ENCODE data around the gene TRPM1. TPM values are rescaled to one million over a fixed set of nuclear protein-coding genes. Genes with fewer than 3 reads are reported as not detected.

TRPM1 gene
- total RNA-seq, 3 donors from 2014 or later = not detected

GRCh38 chr15:31017311-31017710 lies 84.2 kb downstream of the TRPM1 start:
- peaks cover 3% of the 10 kb centered on the region for H3K27me3 Mint-ChIP-seq (ENCODE audit: low read depth)
- peaks cover 4% of the 10 kb centered on the region for H3K36me3 Mint-ChIP-seq (ENCODE audit: insufficient read depth)
- H3K4me1 Mint-ChIP-seq (ENCODE audit: low read depth) = peaks cover 17% of the 10 kb centered on the region

GRCh38 chr15:31016446-31016915 lies 85.0 kb downstream of the TRPM1 start:
- peaks cover 5% of the 10 kb centered on the region for H3K36me3 Mint-ChIP-seq (ENCODE audit: insufficient read depth)
- peaks cover 17% of the 10 kb centered on the region for H3K4me1 Mint-ChIP-seq (ENCODE audit: low read depth)
- ATAC-seq (no peak), DNase-seq (no peak)
- H3K9me3 Mint-ChIP-seq = peaks cover 11% of the 10 kb centered on the region
- no peak overlapping the region for H3K4me3 Mint-ChIP-seq
- H3K27me3 Mint-ChIP-seq (ENCODE audit: low read depth) = peaks cover 3% of the 10 kb centered on the region

More at GRCh38 chr15:31017311-31017710, 84.2 kb downstream of the TRPM1 start:
- H3K9me3 Mint-ChIP-seq = peaks cover 5% of the 10 kb centered on the region
- ATAC-seq = no peak
- H3K4me3 Mint-ChIP-seq = no peak overlapping the region
- DNase-seq = no peak

- no peak overlapping the region for H3K4me3 Mint-ChIP-seq
- peaks cover 3% of the 10 kb centered on the region for H3K27me3 Mint-ChIP-seq (ENCODE audit: low read depth)
- peaks cover 11% of the 10 kb centered on the region for H3K9me3 Mint-ChIP-seq
- no peak for ATAC-seq
- peaks cover 17% of the 10 kb centered on the region for H3K4me1 Mint-ChIP-seq (ENCODE audit: low read depth)
- no peak for DNase-seq
- H3K36me3 Mint-ChIP-seq (ENCODE audit: insufficient read depth) = peaks cover 5% of the 10 kb centered on the region
Observed at GRCh38 chr15:31014608-31014925, 87.0 kb downstream of the TRPM1 start.

- H3K36me3 Mint-ChIP-seq (ENCODE audit: insufficient read depth) = peaks cover 5% of the 10 kb centered on the region
- peak in 1 of 2 donors; percentile 43 for ATAC-seq
- H3K4me1 Mint-ChIP-seq (ENCODE audit: low read depth) = peaks cover 17% of the 10 kb centered on the region
- no peak for DNase-seq
- peaks cover 3% of the 10 kb centered on the region for H3K27me3 Mint-ChIP-seq (ENCODE audit: low read depth)
- H3K4me3 Mint-ChIP-seq = no peak overlapping the region
- H3K9me3 Mint-ChIP-seq = peaks cover 11% of the 10 kb centered on the region
Observed at GRCh38 chr15:31013863-31014607, 87.5 kb downstream of the TRPM1 start.

- no peak for DNase-seq
- Mint-ChIP-seq H3K9me3 (peaks cover 11% of the 10 kb centered on the region), H3K4me1 (ENCODE audit: low read depth) (peaks cover 17% of the 10 kb centered on the region), H3K4me3 (no peak overlapping the region), H3K27me3 (ENCODE audit: low read depth) (peaks cover 2% of the 10 kb centered on the region), H3K36me3 (ENCODE audit: insufficient read depth) (peaks cover 5% of the 10 kb centered on the region)
- no peak for ATAC-seq
Observed at GRCh38 chr15:31012455-31012854, 89.1 kb downstream of the TRPM1 start.

GRCh38 chr15:31010036-31010435 lies 91.5 kb downstream of the TRPM1 start:
- H3K9me3 Mint-ChIP-seq = peaks cover 11% of the 10 kb centered on the region
- H3K4me1 Mint-ChIP-seq (ENCODE audit: low read depth) = peaks cover 21% of the 10 kb centered on the region

GRCh38 chr15:31005660-31006059 lies 95.9 kb downstream of the TRPM1 start:
- Mint-ChIP-seq H3K4me1 (ENCODE audit: low read depth) (peaks cover 14% of the 10 kb centered on the region), H3K27me3 (ENCODE audit: low read depth) (peaks cover 15% of the 10 kb centered on the region)
- DNase-seq = no peak

More at GRCh38 chr15:31010036-31010435, 91.5 kb downstream of the TRPM1 start:
- Mint-ChIP-seq H3K36me3 (ENCODE audit: insufficient read depth) (peaks cover 5% of the 10 kb centered on the region), H3K4me3 (no peak overlapping the region), H3K27me3 (ENCODE audit: low read depth) (peaks cover 6% of the 10 kb centered on the region)
- ATAC-seq (no peak), DNase-seq (no peak)

GRCh38 chr15:31004220-31004733 lies 97.2 kb downstream of the TRPM1 start:
- H3K36me3 Mint-ChIP-seq (ENCODE audit: insufficient read depth) = no peaks in the 10 kb centered on the region
- no peak overlapping the region for H3K4me3 Mint-ChIP-seq
- H3K4me1 Mint-ChIP-seq (ENCODE audit: low read depth) = peaks cover 14% of the 10 kb centered on the region
- peaks cover 15% of the 10 kb centered on the region for H3K27me3 Mint-ChIP-seq (ENCODE audit: low read depth)
- no peaks in the 10 kb centered on the region for H3K9me3 Mint-ChIP-seq
- no peak for ATAC-seq
- DNase-seq = no peak

More at GRCh38 chr15:31005660-31006059, 95.9 kb downstream of the TRPM1 start:
- Mint-ChIP-seq H3K4me3 (no peak overlapping the region), H3K9me3 (no peaks in the 10 kb centered on the region), H3K36me3 (ENCODE audit: insufficient read depth) (no peaks in the 10 kb centered on the region)
- no peak for ATAC-seq

GRCh38 chr15:31001702-31002101 lies 99.8 kb downstream of the TRPM1 start:
- peaks cover 14% of the 10 kb centered on the region for H3K4me1 Mint-ChIP-seq (ENCODE audit: low read depth)
- no peaks in the 10 kb centered on the region for H3K9me3 Mint-ChIP-seq
- no peaks in the 10 kb centered on the region for H3K36me3 Mint-ChIP-seq (ENCODE audit: insufficient read depth)
- DNase-seq (no peak), ATAC-seq (no peak)
- H3K4me3 Mint-ChIP-seq = no peak overlapping the region
- H3K27me3 Mint-ChIP-seq (ENCODE audit: low read depth) = peaks cover 13% of the 10 kb centered on the region

GRCh38 chr15:30999729-31000128 lies 101.8 kb downstream of the TRPM1 start:
- ATAC-seq = no peak
- H3K4me1 Mint-ChIP-seq (ENCODE audit: low read depth) = peaks cover 7% of the 10 kb centered on the region

GRCh38 chr15:30997270-30997669 lies 104.3 kb downstream of the TRPM1 start:
- H3K4me1 Mint-ChIP-seq (ENCODE audit: low read depth) = peaks cover 3% of the 10 kb centered on the region
- ATAC-seq (no peak), DNase-seq (no peak)
- no peaks in the 10 kb centered on the region for H3K36me3 Mint-ChIP-seq (ENCODE audit: insufficient read depth)
- H3K9me3 Mint-ChIP-seq = no peaks in the 10 kb centered on the region
- no peak overlapping the region for H3K4me3 Mint-ChIP-seq
- peaks cover 5% of the 10 kb centered on the region for H3K27me3 Mint-ChIP-seq (ENCODE audit: low read depth)

More at GRCh38 chr15:30999729-31000128, 101.8 kb downstream of the TRPM1 start:
- Mint-ChIP-seq H3K36me3 (ENCODE audit: insufficient read depth) (no peaks in the 10 kb centered on the region), H3K27me3 (ENCODE audit: low read depth) (peaks cover 11% of the 10 kb centered on the region), H3K9me3 (no peaks in the 10 kb centered on the region), H3K4me3 (no peak overlapping the region)
- DNase-seq = no peak

- Mint-ChIP-seq H3K4me3 (peak overlapping the region; percentile 86), H3K27me3 (ENCODE audit: low read depth) (no peaks in the 10 kb centered on the region), H3K9me3 (no peaks in the 10 kb centered on the region), H3K4me1 (ENCODE audit: low read depth) (peaks cover 30% of the 10 kb centered on the region), H3K36me3 (ENCODE audit: insufficient read depth) (peaks cover 2% of the 10 kb centered on the region)
- DNase-seq (no peak), ATAC-seq (no peak)
Observed at GRCh38 chr15:30992249-30992864, 109.2 kb downstream of the TRPM1 start.

- H3K36me3 Mint-ChIP-seq (ENCODE audit: insufficient read depth) = peaks cover 4% of the 10 kb centered on the region
- DNase-seq = peak; percentile 56
- peaks cover 33% of the 10 kb centered on the region for H3K4me1 Mint-ChIP-seq (ENCODE audit: low read depth)
- peak within 1 kb of the TSS; percentile 95 for H3K4me3 Mint-ChIP-seq
- H3K27me3 Mint-ChIP-seq (ENCODE audit: low read depth) = no peaks in the 10 kb centered on the region
- H3K9me3 Mint-ChIP-seq = no peaks in the 10 kb centered on the region
- ATAC-seq = peak; percentile 97 to 98
Observed at GRCh38 chr15:30991255-30992235, 110.0 kb downstream of the TRPM1 start, which contains the start of gene MTMR10. Gene MTMR10, minus strand, starts transcription at chr15:30991628. Its CDS starts 122 bp downstream, at chr15:30991506.

Measured in activated T-cell treated with anti-CD3 and anti-CD28 coated beads, Interleukin-2, amount 50 U/mL, for 4 hours (primary cell).